Cardiac fibroblast (primary cell): ENCODE results near the gene ADGRG4.

Experiments used
- DNase-seq, 2 donors: peaks; one replicate each; pipeline versions ENCODE4 v3.0.0 to v3.0.0-alpha.2; 2010; ENCODE audit warnings: low read depth in 2 of 2
- H3K4me3 ChIP-seq, 2 donors: replicated peaks in 1 of 2; 1 replicate in 1 of 2; 2 replicates in 1 of 2; pipeline ENCODE4 v1.5.1; 2011; ENCODE audit warnings: low read depth in 2 of 2, low read length in 2 of 2, mild to moderate bottlenecking in 2 of 2, moderate library complexity in 1 of 2
- CTCF ChIP-seq: IDR thresholded peaks from one replicate; pipeline ENCODE4 v1.5.1; 2011; ENCODE audit warnings: low read depth, mild to moderate bottlenecking, low read length, inconsistent platforms

ADGRG4 gene

GRCh38 chrX:136318895-136319597 lies 18.3 kb downstream of the ADGRG4 start:
- no peak for TF ChIP-seq CTCF
- no peak for DNase-seq
- H3K4me3 ChIP-seq, result no peak overlapping the region

GRCh38 chrX:136319600-136319999 lies 18.8 kb downstream of the ADGRG4 start:
- no peak for TF ChIP-seq CTCF
- no peak overlapping the region for H3K4me3 ChIP-seq
- DNase-seq, result no peak

DNA sequence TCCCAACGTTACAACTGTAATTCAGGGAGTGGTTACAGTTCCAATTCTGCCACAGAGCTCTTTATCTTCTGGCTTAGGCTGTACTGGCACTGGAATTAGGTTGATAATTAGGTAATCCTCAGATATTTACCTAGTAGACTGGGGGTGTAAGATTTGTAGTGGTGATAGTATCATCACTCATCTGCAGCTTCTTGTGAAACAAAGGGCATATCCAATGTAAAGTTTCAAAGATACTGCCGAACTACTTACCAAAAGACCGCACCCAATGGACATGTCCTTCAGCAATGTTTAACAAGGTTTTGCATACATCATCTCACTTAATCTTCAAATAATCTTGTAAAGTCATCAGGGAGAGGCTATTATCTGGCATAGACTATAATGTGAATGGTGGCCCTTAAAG lies 20.8 kb downstream of the ADGRG4 start:
- TF ChIP-seq CTCF, result no peak
- DNase-seq, result no peak

GRCh38 chrX:136322064-136322463 lies 21.3 kb downstream of the ADGRG4 start:
- no peak overlapping the region for H3K4me3 ChIP-seq
- TF ChIP-seq CTCF, result no peak
- no peak for DNase-seq

More for the DNA sequence above, 20.8 kb downstream of the ADGRG4 start:
- no peak overlapping the region for H3K4me3 ChIP-seq

GRCh38 chrX:136325377-136325776 lies 24.6 kb downstream of the ADGRG4 start:
- no peak overlapping the region for H3K4me3 ChIP-seq
- no peak for TF ChIP-seq CTCF
- no peak for DNase-seq

- no peak for TF ChIP-seq CTCF
- no peak for DNase-seq
These were observed 28.2 kb downstream of the ADGRG4 start for GRCh38 chrX:136328933-136329332.

DNA sequence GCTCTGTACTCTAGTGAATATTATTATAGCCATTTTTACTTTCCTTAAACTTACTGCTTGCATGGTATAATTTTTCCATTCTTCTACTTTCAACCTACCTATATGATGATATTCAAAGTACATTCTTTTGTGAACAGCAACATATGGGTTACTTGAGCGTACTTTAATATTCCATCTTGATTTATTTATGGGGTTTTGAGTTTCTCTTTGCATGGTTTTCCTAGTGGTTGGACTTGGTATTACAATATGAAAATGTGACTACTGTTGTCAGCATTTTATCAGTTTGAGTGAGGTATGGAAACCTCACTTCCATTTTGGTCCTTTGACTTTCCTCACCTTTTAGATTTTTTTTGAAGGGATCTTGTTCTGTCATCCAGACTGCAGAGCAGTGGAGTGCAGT lies 35.9 kb downstream of the ADGRG4 start:
- H3K4me3 ChIP-seq, result no peak overlapping the region
- TF ChIP-seq CTCF, result peak; percentile 20
- DNase-seq, result peak in 1 of 2 donors; percentile 10

More at GRCh38 chrX:136328933-136329332, 28.2 kb downstream of the ADGRG4 start:
- H3K4me3 ChIP-seq, result no peak overlapping the region
